H54 (cell line): Measurements from ENCODE around the gene VAMP8.

ENCODE experiments used
- DNase-seq: peaks from one replicate; pipeline ENCODE4 v3.0.0; 2011; ENCODE audit warnings: low spot score, mixed read lengths; ENCODE audit not compliant: insufficient read length
- FAIRE-seq: peaks from 3 replicates; lab custom pipeline; 2011; peaks lifted over from hg19 to GRCh38; lab: Jason Lieb, UNC
- POLR2A ChIP-seq: IDR thresholded peaks from 2 replicates; pipeline ENCODE4 v1.6.1; 2011; ENCODE audit warnings: low read depth, mild to moderate bottlenecking, low read length

The VAMP8 gene

GRCh38 chr2:85577386-85578242 is at the start of gene VAMP8:
TSS of gene VAMP8 (plus strand) at chr2:85577586. CDS start at chr2:85577647, 61 bp downstream.
- DNase-seq = no peak
- no peak for FAIRE-seq
- TF ChIP-seq POLR2A = no peak

- DNase-seq = no peak
- no peak for FAIRE-seq
- TF ChIP-seq POLR2A = no peak
These were observed 49.6 kb upstream of the VAMP8 start for GRCh38 chr2:85527787-85528186.

GRCh38 chr2:85528355-85528754 is 49.0 kb upstream of the VAMP8 start:
- no peak for TF ChIP-seq POLR2A
- FAIRE-seq (no peak), DNase-seq (no peak)

GRCh38 chr2:85529809-85530208 is 47.6 kb upstream of the VAMP8 start:
- FAIRE-seq = no peak
- no peak for DNase-seq
- no peak for TF ChIP-seq POLR2A

GRCh38 chr2:85531589-85531988 is 45.8 kb upstream of the VAMP8 start:
- DNase-seq = no peak
- TF ChIP-seq POLR2A = no peak
- FAIRE-seq = no peak

- DNase-seq (no peak), FAIRE-seq (no peak)
- no peak for TF ChIP-seq POLR2A
These were observed 43.3 kb upstream of the VAMP8 start for GRCh38 chr2:85534099-85534498.

GRCh38 chr2:85534881-85535280 is 42.5 kb upstream of the VAMP8 start:
- DNase-seq (no peak), FAIRE-seq (no peak)
- no peak for TF ChIP-seq POLR2A

- TF ChIP-seq POLR2A = no peak
- no peak for DNase-seq
- FAIRE-seq = no peak
These were observed 40.9 kb upstream of the VAMP8 start for GRCh38 chr2:85536479-85536878.

GRCh38 chr2:85537600-85538506 is 39.5 kb upstream of the VAMP8 start:
- no peak for FAIRE-seq
- no peak for DNase-seq
- peak; percentile 18; the same call in 1 of the 2 replicates for TF ChIP-seq POLR2A

- DNase-seq (peak; percentile 69), FAIRE-seq (no peak)
- TF ChIP-seq POLR2A = peak; percentile 100
These were observed 38.7 kb upstream of the VAMP8 start, which contains the start of gene MAT2A for GRCh38 chr2:85538507-85539360. TSS of gene MAT2A (plus strand) at chr2:85539168. CDS start at chr2:85539288, 120 bp downstream.

GRCh38 chr2:85539361-85540132 is 37.8 kb upstream of the VAMP8 start:
- FAIRE-seq (no peak), DNase-seq (no peak)
- TF ChIP-seq POLR2A = 0 out of 2 replicates have a peak, but pooled peaks have one; percentile 8

- TF ChIP-seq POLR2A = no peak
- DNase-seq (no peak), FAIRE-seq (no peak)
These were observed 37.2 kb upstream of the VAMP8 start for GRCh38 chr2:85540133-85540648.
